Esophagus squamous epithelium (tissue), 4 donors: Measurements from ENCODE around the gene TNFRSF12A.

Experiments
- POLR2A ChIP-seq, 4 donors: fragments of 450-650 bp; IDR thresholded peaks; one replicate each; pipeline ENCODE4 v1.6.1; 2017; ENCODE audit warnings: antibody characterized with exemption in 4 of 4, mild to moderate bottlenecking in 4 of 4, moderate library complexity in 3 of 4
- TF ChIP-seq, protein P1 (sequence below), 6 experiments: fragments of 450-650 bp in 4 of 6; fragments of 200-600 bp in 2 of 6; sonication (generic) in 2 of 6; IDR thresholded peaks; one replicate each; pipeline ENCODE4 v1.5.1; 2016 to 2019; ENCODE audit warnings: antibody characterized with exemption in 6 of 6, mild to moderate bottlenecking in 4 of 6, moderate library complexity in 4 of 6

DNA sequence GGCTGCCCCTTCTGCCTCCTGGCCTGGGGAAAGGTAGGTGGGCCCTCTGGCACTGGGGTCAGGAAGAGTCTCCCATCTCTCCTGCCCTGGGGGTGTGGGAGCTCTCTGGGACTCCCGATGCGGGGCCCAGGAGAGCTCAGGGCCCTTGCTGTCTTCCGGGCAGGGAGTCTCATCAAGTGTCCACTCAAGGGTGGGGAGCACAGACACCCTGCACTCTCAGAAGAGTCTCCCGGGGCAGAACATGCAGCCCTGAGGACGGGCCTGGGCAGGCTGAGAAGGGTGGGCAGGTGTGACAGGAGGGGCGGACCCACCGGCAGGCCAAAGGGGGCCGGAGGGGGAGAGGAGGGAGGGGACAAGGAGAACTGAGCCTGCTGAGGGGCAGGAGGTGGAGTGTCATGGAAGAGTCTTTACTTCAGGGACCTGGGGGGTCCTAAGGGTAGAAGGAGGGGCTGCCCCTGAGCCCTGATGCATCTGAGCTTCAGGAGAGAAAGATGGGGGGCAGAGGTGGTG is 31.5 kb upstream of the TNFRSF12A start:
- TF ChIP-seq, protein P1, sequence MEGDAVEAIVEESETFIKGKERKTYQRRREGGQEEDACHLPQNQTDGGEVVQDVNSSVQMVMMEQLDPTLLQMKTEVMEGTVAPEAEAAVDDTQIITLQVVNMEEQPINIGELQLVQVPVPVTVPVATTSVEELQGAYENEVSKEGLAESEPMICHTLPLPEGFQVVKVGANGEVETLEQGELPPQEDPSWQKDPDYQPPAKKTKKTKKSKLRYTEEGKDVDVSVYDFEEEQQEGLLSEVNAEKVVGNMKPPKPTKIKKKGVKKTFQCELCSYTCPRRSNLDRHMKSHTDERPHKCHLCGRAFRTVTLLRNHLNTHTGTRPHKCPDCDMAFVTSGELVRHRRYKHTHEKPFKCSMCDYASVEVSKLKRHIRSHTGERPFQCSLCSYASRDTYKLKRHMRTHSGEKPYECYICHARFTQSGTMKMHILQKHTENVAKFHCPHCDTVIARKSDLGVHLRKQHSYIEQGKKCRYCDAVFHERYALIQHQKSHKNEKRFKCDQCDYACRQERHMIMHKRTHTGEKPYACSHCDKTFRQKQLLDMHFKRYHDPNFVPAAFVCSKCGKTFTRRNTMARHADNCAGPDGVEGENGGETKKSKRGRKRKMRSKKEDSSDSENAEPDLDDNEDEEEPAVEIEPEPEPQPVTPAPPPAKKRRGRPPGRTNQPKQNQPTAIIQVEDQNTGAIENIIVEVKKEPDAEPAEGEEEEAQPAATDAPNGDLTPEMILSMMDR (IDR thresholded peaks at IDR 0.05) = no peak
- no peak for TF ChIP-seq POLR2A (IDR thresholded peaks at IDR 0.05)
